Stimulated activated CD8-positive, alpha-beta memory T cell treated with anti-CD3 and anti-CD28 coated beads, Interleukin-15, amount 100 ng/mL, for 24 hours (primary cell): ENCODE measurements around the gene KRT2.

Source experiments
- DNase-seq: peaks from one replicate; pipeline ENCODE4 v3.0.0-alpha.2; 2020; ENCODE audit warnings: low read depth

Gene KRT2

DNA sequence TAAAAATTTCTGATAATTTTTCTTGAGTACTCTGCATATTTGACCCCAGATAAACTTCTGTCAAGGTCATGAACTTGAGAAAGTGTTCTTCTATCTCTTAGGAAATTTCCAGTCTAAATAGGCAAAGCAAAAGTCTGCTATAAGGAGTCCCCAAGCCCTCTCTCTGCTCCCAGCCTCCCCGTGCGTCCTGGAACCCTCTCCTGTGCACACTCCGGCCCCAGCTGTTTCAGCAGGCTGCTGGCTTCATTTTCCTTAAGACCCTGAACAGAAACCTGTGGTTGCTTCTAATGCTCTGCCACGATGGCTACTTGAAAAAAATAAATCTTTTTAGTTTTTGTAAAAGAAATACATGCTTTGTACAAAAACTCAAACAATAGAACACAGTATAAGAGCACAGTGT is 14.7 kb downstream of the KRT2 start:
- no peak for DNase-seq

GRCh38 chr12:52636592-52637258 is 15.3 kb downstream of the KRT2 start:
- DNase-seq, result no peak

DNA sequence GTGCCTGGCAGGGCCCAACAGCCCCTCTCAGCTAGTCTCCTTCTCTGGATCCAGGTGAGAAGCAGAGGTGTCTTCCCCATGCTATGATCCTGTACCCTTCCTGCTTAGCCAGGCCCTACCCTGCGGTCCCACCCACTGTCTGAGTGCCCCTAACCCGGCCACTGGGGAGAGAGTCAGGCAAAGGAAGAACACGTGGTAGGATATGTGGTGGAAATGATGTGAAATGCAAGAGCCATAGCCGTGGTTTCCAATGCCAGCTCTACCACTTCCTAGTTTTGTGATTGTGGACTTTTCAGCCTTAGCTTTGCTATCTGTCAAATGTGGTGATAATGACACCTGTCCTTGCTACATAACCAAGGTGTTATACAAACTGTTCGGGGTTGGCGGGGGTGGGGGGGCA is 15.8 kb downstream of the KRT2 start:
- no peak for DNase-seq

GRCh38 chr12:52634266-52635056 is 17.6 kb downstream of the KRT2 start:
- DNase-seq, result no peak

DNA sequence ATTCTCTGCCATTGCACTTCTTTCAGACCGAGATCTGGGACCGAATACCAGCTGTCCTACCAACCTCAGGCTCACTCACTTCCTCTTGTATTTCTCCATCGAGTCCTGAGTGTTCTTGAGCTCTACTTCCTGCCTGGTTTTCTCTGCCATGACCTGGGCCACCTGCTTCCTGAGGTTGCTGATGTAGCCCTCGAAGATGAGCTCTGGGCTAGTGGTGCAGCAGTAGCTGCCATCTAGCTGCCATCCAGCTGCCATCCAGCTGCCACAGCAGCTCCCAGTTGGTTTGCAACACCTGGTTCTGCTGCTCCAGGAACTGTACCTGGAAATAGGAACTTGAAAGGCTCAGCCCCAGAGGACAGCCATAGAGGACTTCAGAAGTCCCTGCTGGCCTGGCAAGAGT is 18.6 kb downstream of the KRT2 start:
- DNase-seq, result no peak

DNA sequence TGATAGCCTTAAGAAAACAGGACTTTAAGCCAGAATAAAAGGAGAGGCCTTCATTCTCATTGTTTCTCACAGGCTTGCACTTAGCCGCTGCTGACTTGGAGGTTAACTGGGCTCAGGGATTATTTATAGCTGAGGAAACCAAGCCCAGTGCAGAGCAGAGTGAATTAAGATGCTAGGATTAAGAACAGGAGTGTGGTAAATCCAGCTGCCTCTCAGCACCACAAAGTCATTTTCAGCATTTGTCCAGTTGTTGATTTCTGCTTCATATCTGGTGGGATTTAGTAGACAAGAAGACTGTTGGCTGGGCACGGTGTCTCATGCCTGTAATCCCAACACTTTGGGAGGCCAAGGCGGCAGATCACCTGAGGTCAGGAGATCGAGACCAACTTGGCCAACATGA is 19.4 kb downstream of the KRT2 start:
- DNase-seq, result no peak

DNA sequence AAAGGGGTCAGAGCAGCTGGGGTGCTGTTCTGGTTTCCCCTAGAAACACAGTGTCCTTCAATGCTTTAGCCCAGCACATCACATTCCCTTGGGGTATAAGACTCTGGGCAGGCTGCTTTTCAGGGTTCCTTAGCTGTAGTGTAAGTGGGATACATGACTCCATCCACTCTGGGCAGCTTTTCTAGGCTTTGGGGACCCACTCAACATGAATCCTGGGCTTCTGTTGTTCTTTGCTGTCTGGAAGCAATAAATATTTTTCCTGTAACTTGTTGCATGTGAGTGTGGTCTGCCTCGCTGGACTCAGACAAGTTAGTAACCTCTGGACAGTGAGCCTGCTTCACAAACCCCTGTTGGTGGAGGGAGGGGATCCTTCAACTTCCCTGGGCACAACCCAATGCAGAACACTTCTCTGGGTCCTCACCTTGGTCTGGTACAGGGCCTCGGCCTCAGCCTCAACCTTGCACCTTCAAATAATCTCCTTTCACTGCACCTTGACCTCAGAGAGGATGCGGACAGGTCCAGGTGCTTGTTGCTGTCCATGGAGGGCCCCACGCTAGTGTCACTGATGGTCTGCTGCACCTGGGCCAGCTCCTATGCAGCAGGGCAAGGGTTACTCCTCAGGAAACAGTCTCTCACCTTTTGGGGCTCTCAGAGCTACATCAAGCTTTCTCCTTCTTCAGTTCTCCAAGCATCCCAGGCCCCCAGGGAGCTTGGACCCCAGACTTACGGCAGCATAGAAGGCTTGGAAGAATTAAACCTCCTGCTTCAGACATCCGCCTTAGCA is 20.1 kb downstream of the KRT2 start:
- DNase-seq, result no peak

DNA sequence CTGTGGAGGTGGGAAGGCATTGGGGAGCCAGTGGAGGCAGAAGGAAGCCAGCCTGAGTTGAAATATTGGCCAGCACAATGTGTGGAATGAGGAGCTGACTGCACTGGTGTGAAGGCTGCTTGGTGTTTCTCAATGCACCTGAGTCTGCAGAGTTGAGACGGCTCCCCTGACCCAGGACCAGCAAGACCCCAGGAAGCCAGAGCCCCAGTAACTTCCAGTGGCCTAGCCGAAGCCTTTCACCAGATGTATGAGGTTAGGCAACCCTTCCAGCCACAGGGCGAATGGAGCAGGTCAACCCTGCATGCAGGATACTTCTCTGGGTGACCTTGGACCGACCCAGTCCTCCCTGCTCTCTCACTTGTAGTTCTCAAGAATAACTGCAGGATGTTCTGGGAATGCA is 20.7 kb downstream of the KRT2 start:
- no peak for DNase-seq

DNA sequence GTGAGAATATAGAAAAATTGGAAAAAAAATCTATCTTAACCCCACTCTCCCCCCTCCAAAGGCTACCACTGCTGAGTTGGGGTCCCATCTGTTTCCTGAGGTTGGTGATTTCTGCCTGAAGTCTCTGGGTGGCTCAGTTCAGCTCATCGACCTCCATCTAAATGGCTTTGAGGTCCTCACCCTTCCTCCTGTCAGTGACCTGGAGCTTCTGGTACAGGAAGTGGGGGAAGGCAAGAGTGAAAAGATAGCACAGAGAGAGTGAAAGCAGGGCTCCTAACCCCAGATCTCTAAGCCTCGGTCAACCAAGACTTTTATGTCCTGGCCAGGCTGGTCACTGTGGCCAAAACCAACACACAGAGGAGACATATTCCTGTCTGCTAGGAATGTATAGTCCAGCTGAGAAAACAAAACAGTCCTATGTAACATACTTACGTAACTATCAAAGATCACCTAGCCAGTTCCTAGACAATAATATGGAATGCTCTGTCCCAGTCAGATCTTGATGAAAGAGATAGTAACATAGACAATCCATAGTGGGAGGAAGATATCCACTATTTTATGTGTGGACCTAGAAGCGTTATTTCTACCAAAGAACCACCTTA is 21.3 kb downstream of the KRT2 start:
- DNase-seq, result no peak

DNA sequence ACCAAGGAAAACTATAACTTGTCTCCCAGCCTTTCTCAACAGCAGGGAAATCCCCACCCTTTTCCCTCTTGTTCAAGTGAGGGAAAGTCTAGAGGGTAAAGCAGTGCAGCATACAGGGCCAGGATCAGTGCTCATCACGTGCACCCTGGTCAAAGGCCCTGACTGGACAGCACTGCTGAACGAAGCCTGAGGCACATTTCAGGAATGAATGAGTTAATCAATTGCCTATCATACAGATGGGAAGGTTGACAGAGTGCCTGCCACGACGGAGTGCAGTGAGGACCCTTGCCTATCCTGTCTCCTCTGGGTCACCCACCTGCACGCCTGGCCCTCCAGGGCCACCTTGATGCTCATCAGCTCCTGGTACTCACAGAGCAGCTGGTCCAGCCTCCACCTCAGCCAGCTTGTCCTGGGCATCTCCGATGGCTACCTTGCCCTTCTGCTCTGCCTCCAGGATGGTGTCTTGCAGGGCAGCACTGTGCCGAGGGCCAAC is 22.0 kb downstream of the KRT2 start:
- no peak for DNase-seq

GRCh38 chr12:52629281-52630007 is 22.6 kb downstream of the KRT2 start:
- no peak for DNase-seq

- DNase-seq, result no peak
These were observed 23.2 kb downstream of the KRT2 start for GRCh38 chr12:52628841-52629240.

DNA sequence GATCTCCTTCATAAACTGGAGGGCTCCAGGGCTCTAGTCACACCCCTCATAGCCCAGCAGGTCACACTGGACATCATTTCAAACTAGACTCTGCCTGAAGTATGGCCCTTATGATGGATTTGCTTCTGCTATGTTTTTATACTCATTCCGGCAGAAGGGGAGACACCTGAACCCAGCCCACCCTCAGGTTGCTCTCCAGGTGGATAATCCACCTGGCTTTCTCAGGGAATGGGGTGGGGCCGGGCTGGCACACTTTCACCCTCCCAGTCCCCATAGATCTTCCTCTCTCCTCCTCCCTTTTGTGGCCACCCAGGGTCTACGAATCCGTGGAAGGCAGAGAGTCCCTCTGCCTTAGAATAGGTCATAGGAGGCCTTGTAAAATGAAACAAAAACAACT is 23.9 kb downstream of the KRT2 start:
- no peak for DNase-seq

- no peak for DNase-seq
These were observed 24.5 kb downstream of the KRT2 start for GRCh38 chr12:52627395-52628110.

- DNase-seq, result no peak
These were observed 29.7 kb downstream of the KRT2 start for GRCh38 chr12:52622349-52622748.

- no peak for DNase-seq
These were observed 33.1 kb downstream of the KRT2 start for GRCh38 chr12:52618866-52619265.

DNA sequence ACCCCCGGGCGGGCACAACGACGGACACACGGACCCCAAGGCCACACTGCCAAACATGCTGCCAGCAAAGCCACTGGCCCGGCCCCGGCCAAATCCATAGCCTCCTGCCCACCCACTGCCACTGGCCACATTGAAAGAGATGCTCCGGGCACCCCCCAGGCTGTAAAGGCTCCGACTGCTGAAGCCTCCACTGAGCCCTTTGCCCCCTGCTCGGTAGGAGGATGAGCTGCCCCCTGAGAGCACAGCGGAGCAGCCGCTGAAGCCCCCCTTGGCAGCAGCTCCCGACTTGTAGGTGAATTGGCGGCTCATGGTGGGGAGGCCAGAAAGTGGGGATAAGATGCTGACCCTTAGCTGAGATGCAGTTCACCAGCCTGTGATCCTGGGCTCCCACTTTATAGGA is 33.8 kb downstream of the KRT2 start, which contains the start of gene KRT73:
TSS of gene KRT73 (minus strand) at position 344 of the 400 bp plus-strand sequence. CDS start at position 309, 35 bp downstream.
- no peak for DNase-seq

- DNase-seq, result no peak
These were observed 34.6 kb downstream of the KRT2 start for GRCh38 chr12:52617403-52617785.

DNA sequence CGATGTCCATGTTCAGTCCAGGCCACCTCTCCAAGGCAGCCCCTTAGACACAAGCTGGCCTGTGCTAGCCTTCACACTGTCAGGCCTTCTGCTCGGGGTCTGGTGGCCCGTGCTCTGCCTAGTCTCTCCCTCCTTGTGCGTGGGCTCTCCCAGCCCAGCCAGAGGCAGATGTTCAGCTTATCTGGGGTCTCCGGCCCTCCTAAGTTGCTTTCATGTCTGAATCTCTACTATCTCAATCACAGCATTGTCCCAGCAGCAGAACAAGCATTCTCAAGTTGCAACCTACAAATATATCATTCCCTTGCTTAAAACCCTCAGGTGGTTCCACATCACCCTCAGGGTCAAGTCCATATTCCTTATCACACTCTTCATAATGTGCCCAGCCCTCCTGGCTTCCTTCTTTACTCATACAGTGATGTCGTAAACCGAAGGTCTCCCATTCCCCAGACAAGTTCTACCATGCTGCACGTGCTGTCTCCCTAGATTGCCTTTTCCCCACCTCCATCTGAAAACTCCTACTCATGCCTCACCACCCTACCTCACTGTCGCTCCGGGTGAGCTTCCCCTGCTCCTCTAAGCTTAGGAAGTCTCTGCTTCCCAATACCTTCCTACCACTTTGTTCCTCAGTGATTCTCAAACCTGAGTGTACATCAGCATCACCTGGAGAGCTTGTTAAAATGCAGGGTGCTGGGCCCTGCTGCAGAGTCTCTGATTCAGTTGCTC is 35.2 kb downstream of the KRT2 start:
- no peak for DNase-seq

DNA sequence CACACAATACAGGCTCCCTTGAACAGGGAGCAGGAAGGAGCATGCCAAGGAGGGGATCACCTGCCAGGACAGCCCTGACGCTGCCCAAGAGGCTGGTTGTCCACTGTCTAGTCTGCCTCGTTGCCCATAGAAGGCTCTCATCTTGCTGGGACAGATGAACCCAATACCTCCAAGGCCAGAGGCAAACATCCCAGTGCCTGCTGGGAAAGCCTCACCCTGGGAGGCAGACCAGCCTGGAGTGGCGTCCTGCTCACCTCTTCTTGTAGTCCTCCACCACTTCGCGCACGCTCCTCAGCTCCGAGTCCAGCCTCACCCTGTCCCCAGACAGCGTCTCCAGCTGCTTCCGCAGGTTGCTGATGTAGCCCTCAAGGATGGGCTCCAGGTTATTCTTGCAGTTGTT is 36.1 kb downstream of the KRT2 start:
- DNase-seq, result no peak
